K562 (cell line): Measurements from ENCODE around the gene RUNDC1. TPM values are rescaled to one million over a fixed set of nuclear protein-coding genes. Genes with fewer than 3 reads are reported as not detected.
A peak's percentile ranks its signal among the peaks of the same experiment; 100 is the strongest.

ENCODE experiments used
- CBX3 ChIP-seq, 2 experiments: IDR thresholded peaks; 1 replicate in 1 of 2; 2 replicates in 1 of 2; pipeline ENCODE4 v1.6.1; 2012; ENCODE audit warnings: inconsistent platforms in 2 of 2, low read length in 2 of 2, borderline replicate concordance in 1 of 2, control low read depth in 1 of 2
- MAFK ChIP-seq: IDR thresholded peaks from 2 replicates; pipeline ENCODE4 v1.6.1; 2011; ENCODE audit warnings: low read length, improper control_type of control experiment
- NFE2 ChIP-seq: IDR thresholded peaks from 2 replicates; pipeline ENCODE4 v1.6.1; 2014; ENCODE audit warnings: antibody characterized with exemption, low read depth
- NR3C1 ChIP-seq: sonication (generic); formaldehyde crosslinking; IDR thresholded peaks from 2 replicates; pipeline ENCODE4 v1.8.1; 2022; ENCODE audit warnings: missing genetic modification reagents
- NRF1 ChIP-seq, 2 experiments: fragments of 450-650 bp; IDR thresholded peaks in 1 of 2; conservative IDR thresholded peaks in 1 of 2; 2 replicates each; pipeline ENCODE4 v1.6.1; 2014; ENCODE audit warnings: mild to moderate bottlenecking in 2 of 2
- RBM15 ChIP-seq: fragments of 200-400 bp; formaldehyde crosslinking; IDR thresholded peaks from 2 replicates; pipeline ENCODE4 v1.6.1; 2018; ENCODE audit warnings: mild to moderate bottlenecking, low read length, moderate library complexity; ENCODE audit not compliant: insufficient read depth
- SP2 ChIP-seq: IDR thresholded peaks from 2 replicates; pipeline ENCODE4 v1.6.1; 2011; ENCODE audit warnings: mild to moderate bottlenecking, low read depth, low read length, moderate library complexity; ENCODE audit not compliant: poor library complexity, severe bottlenecking; ENCODE audit errors: extremely low read depth
- STAT5A ChIP-seq: IDR thresholded peaks from 2 replicates; pipeline ENCODE4 v1.6.1; 2012; ENCODE audit warnings: low read length, inconsistent platforms, borderline replicate concordance
- polyA plus RNA-seq, 8 experiments: library from polyadenylated mRNA; depleted of rRNA in 4 of 8; stranded (reverse) in 5 of 8; unstranded in 3 of 8; fragments of >200 nt; fragmentation: Nextera tagmentation in 2 of 8; fragmentation: Illumina TruSeq in 1 of 8; extraction: Ambion mirVana in 2 of 8; extraction: Trizol in 1 of 8; gene quantifications; 2 replicates each; pipeline versions ENCODE4 v1.2.1 to v1.2.3, GENCODE V29; 2011 to 2014; ENCODE audit warnings: inconsistent platforms in 1 of 8, missing spikeins in 1 of 8
- total RNA-seq, 7 experiments: library from RNA; depleted of rRNA in 6 of 7; stranded (reverse); fragments of >200 nt in 6 of 7; fragmentation: Illumina TruSeq in 2 of 7; extraction: Trizol in 2 of 7; gene quantifications; 2 replicates each; pipeline versions ENCODE4 v1.2.1 to v1.2.3, GENCODE V29; 2011 to 2021; ENCODE audit warnings: low replicate concordance in 1 of 7
- TF ChIP-seq, protein P1 (sequence below): sonication (generic); formaldehyde crosslinking; IDR thresholded peaks from 2 replicates; pipeline ENCODE4 v1.8.1; 2023; ENCODE audit warnings: mild to moderate bottlenecking, missing genetic modification reagents
- TF ChIP-seq, protein P2 (sequence below): fragments of 450-650 bp; IDR thresholded peaks from 2 replicates; pipeline ENCODE4 v1.6.1; 2018; ENCODE audit not compliant: partially characterized antibody
- TF ChIP-seq, protein P3 (sequence below): fragments of 250-450 bp; sonication (Bioruptor Pico); IDR thresholded peaks from 2 replicates; pipeline ENCODE4 v1.9.0; 2021; ENCODE audit warnings: mild to moderate bottlenecking
- TF ChIP-seq, protein P4 (sequence below): sonication (generic); formaldehyde crosslinking; IDR thresholded peaks from 2 replicates; pipeline ENCODE4 v1.5.0; 2020; ENCODE audit warnings: missing genetic modification reagents
- TF ChIP-seq, protein P5 (sequence below): fragments of 200-400 bp; formaldehyde crosslinking; IDR thresholded peaks from 2 replicates; pipeline ENCODE4 v1.6.1; 2017; ENCODE audit warnings: mild to moderate bottlenecking, low read depth, low read length, moderate library complexity

Gene RUNDC1
- total and polyA plus RNA-seq, 9 of the 15 experiments (the other 6 are each of a cell fraction or from before 2014, with no cell fraction given): 3.4 to 12.6 (median 9.4) TPM

DNA sequence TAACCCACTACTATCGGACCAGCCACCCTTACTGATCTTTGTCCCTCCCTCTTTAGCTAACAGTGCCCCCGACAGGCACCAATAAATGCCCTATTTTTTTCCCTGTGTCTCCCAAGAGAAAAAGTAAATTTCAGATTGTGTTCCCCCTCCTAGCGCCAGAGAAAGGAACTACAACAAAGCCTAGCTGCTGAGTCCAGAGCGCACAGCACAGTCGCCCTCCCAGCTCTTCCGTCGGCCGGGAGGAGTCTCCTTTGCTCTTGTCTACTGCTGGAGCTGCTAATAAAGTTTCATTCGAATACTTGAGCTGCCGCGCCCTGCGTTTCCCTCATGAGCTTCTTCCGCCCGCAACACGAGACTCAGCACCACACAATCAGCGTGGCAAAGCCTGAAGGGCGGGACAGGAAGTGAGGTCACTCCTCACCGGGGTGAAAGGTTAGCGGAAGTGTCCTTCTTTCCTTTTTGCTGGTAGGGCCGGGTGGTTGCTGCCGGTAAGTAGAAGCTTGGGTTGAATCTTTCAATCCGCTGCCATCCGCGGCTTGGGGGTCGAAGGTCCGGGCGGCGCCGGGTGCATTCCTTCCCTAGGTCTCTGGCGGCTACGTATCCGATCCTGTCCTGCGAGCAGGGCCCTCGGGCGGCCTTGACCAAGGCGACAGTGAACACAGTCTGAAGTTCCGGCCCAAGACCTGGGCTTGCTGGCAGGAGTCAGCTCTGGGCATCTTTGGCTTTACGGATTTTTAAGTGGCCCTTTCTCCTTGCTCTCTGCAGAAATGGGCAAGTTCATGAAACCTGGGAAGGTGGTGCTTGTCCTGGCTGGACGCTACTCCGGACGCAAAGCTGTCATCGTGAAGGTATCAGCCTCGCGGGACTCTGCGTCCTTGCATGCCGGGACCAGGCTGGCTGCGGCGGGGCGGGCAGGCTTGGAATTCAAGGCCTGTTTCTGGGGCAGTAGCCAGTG, 17.9 kb downstream of the RUNDC1 start, which contains the start of gene RPL27 (continued):
- TF ChIP-seq, protein P1, sequence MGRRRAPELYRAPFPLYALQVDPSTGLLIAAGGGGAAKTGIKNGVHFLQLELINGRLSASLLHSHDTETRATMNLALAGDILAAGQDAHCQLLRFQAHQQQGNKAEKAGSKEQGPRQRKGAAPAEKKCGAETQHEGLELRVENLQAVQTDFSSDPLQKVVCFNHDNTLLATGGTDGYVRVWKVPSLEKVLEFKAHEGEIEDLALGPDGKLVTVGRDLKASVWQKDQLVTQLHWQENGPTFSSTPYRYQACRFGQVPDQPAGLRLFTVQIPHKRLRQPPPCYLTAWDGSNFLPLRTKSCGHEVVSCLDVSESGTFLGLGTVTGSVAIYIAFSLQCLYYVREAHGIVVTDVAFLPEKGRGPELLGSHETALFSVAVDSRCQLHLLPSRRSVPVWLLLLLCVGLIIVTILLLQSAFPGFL (CRISPR knock-in tag): peak; percentile 94
- TF ChIP-seq STAT5A (peak; percentile 29; the same call in 1 of the 2 replicates), NRF1 (conservative IDR thresholded peaks at IDR 0.05 in 1 of 2, IDR thresholded peaks at IDR 0.05 in 1 of 2) (peak; percentile 58 to 73), NR3C1 (CRISPR knock-in tag) (no peak), SP2 (peak; percentile 37), RBM15 (no peak), CBX3 (IDR thresholded peaks at IDR 0.05; ENCODE audit: borderline replicate concordance in 1 of 2, low read length in 2 of 2) (peak in 1 of 2 experiments; percentile 34; a peak in 1 of 3 replicates), MAFK (peak; percentile 59), NFE2 (peak; percentile 37; the same call in 1 of the 2 replicates)
- TF ChIP-seq, protein P2, sequence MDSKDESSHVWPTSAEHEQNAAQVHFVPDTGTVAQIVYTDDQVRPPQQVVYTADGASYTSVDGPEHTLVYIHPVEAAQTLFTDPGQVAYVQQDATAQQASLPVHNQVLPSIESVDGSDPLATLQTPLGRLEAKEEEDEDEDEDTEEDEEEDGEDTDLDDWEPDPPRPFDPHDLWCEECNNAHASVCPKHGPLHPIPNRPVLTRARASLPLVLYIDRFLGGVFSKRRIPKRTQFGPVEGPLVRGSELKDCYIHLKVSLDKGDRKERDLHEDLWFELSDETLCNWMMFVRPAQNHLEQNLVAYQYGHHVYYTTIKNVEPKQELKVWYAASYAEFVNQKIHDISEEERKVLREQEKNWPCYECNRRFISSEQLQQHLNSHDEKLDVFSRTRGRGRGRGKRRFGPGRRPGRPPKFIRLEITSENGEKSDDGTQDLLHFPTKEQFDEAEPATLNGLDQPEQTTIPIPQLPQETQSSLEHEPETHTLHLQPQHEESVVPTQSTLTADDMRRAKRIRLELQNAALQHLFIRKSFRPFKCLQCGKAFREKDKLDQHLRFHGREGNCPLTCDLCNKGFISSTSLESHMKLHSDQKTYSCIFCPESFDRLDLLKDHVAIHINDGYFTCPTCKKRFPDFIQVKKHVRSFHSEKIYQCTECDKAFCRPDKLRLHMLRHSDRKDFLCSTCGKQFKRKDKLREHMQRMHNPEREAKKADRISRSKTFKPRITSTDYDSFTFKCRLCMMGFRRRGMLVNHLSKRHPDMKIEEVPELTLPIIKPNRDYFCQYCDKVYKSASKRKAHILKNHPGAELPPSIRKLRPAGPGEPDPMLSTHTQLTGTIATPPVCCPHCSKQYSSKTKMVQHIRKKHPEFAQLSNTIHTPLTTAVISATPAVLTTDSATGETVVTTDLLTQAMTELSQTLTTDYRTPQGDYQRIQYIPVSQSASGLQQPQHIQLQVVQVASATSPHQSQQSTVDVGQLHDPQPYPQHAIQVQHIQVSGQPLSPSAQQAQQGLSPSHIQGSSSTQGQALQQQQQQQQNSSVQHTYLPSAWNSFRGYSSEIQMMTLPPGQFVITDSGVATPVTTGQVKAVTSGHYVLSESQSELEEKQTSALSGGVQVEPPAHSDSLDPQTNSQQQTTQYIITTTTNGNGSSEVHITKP: peak; percentile 75
- TF ChIP-seq, protein P3, sequence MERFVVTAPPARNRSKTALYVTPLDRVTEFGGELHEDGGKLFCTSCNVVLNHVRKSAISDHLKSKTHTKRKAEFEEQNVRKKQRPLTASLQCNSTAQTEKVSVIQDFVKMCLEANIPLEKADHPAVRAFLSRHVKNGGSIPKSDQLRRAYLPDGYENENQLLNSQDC (CRISPR knock-in tag): no peak
- TF ChIP-seq, protein P4, sequence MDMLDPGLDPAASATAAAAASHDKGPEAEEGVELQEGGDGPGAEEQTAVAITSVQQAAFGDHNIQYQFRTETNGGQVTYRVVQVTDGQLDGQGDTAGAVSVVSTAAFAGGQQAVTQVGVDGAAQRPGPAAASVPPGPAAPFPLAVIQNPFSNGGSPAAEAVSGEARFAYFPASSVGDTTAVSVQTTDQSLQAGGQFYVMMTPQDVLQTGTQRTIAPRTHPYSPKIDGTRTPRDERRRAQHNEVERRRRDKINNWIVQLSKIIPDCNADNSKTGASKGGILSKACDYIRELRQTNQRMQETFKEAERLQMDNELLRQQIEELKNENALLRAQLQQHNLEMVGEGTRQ: peak; percentile 53; the same call in 1 of the 2 replicates
- TF ChIP-seq, protein P5, sequence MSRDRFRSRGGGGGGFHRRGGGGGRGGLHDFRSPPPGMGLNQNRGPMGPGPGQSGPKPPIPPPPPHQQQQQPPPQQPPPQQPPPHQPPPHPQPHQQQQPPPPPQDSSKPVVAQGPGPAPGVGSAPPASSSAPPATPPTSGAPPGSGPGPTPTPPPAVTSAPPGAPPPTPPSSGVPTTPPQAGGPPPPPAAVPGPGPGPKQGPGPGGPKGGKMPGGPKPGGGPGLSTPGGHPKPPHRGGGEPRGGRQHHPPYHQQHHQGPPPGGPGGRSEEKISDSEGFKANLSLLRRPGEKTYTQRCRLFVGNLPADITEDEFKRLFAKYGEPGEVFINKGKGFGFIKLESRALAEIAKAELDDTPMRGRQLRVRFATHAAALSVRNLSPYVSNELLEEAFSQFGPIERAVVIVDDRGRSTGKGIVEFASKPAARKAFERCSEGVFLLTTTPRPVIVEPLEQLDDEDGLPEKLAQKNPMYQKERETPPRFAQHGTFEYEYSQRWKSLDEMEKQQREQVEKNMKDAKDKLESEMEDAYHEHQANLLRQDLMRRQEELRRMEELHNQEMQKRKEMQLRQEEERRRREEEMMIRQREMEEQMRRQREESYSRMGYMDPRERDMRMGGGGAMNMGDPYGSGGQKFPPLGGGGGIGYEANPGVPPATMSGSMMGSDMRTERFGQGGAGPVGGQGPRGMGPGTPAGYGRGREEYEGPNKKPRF: no peak
